Astrocyte of the cerebellum (primary cell): ENCODE results near the gene NLGN1.

Experiments used
- DNase-seq: peaks from one replicate; pipeline ENCODE4 v3.0.0-alpha.2; 2011; ENCODE audit warnings: low read depth
- H3K4me3 ChIP-seq: 2 replicates; pipeline ENCODE4 v1.5.1; 2011; ENCODE audit warnings: mild to moderate bottlenecking, low read depth, low read length, moderate library complexity
- in situ Hi-C: cut with HindIII; loops from 2 replicates; pipeline ENCODE4 v1.10.0; 2017; ENCODE audit warnings: low sequenced_read_pairs
- TF ChIP-seq, protein P1 (sequence below): IDR thresholded peaks from 2 replicates; pipeline ENCODE4 v1.5.1; 2012; ENCODE audit warnings: low read length, low read depth, moderate library complexity, mild to moderate bottlenecking; ENCODE audit errors: missing control alignments

Gene NLGN1

GRCh38 chr3:173750591-173750990, 353.0 kb downstream of the NLGN1 start:
- TF ChIP-seq, protein P1, sequence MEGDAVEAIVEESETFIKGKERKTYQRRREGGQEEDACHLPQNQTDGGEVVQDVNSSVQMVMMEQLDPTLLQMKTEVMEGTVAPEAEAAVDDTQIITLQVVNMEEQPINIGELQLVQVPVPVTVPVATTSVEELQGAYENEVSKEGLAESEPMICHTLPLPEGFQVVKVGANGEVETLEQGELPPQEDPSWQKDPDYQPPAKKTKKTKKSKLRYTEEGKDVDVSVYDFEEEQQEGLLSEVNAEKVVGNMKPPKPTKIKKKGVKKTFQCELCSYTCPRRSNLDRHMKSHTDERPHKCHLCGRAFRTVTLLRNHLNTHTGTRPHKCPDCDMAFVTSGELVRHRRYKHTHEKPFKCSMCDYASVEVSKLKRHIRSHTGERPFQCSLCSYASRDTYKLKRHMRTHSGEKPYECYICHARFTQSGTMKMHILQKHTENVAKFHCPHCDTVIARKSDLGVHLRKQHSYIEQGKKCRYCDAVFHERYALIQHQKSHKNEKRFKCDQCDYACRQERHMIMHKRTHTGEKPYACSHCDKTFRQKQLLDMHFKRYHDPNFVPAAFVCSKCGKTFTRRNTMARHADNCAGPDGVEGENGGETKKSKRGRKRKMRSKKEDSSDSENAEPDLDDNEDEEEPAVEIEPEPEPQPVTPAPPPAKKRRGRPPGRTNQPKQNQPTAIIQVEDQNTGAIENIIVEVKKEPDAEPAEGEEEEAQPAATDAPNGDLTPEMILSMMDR = no peak
- H3K4me3 ChIP-seq = no peak overlapping the region
- in situ Hi-C loops = no loop called here
- no peak for DNase-seq

GRCh38 chr3:173753593-173753992, 356.0 kb downstream of the NLGN1 start:
- DNase-seq = no peak
- in situ Hi-C loops = no loop called here
- TF ChIP-seq, protein P1 = no peak
- H3K4me3 ChIP-seq = no peak overlapping the region

GRCh38 chr3:173755161-173755560, 357.6 kb downstream of the NLGN1 start:
- TF ChIP-seq, protein P1 = no peak
- DNase-seq = no peak
- H3K4me3 ChIP-seq = no peak overlapping the region
- in situ Hi-C loops = no loop called here

GRCh38 chr3:173761161-173761560, 363.6 kb downstream of the NLGN1 start:
- DNase-seq = no peak

DNA sequence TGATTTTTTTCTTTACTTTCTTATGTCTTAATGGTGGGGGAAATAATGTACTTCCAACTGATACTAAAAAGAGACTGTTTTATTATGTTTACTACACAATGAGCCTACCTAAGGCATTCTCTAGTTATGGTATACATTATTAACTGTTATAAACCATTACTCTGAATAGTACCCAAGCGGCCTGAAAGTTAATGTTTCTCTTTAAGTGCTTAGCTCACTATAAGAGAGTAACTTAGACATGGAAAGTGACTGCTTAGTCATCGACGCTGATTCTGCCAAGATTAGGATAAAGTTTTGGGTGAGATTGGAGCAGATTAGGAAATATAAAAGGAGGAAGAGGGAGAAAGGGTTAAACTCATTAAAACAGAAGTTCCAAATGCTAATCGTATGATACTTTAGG, 365.0 kb downstream of the NLGN1 start:
- TF ChIP-seq, protein P1 = no peak
- in situ Hi-C loops = no loop called here
- DNase-seq = no peak
- no peak overlapping the region for H3K4me3 ChIP-seq

More at GRCh38 chr3:173761161-173761560, 363.6 kb downstream of the NLGN1 start:
- in situ Hi-C loops = no loop called here
- H3K4me3 ChIP-seq = no peak overlapping the region
- TF ChIP-seq, protein P1 = no peak

DNA sequence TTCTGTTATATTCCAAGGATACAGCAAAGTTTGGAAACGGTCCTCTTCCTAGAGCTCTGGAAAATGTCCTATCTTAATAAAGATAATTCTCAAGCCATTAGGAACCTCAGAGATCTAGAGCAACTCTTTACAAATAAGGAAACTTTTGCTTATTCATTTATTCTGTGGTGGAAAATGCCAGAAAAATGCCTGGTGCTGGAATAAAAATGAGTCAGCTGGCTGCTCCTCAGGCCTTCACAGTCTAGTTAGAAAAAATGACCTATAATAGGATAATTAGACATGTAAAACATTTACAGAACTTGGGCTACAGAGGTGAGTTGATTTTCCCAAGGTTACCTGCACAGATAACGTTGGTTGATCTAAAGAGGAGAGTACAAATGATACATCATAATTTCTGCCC, 372.5 kb downstream of the NLGN1 start:
- TF ChIP-seq, protein P1 = no peak
- no peak for DNase-seq
- in situ Hi-C loops = no loop called here
- H3K4me3 ChIP-seq = no peak overlapping the region
